Measurements from ENCODE around the gene GPRASP2. TPM values are rescaled to one million over a fixed set of nuclear protein-coding genes. Genes with fewer than 3 reads are reported as not detected.
"Not testable (repeated sequence)": the region's sequence is repeated elsewhere in the genome, so short reads cannot be mapped to it uniquely, and the experiment has no call there.

Gene GPRASP2
- polyA plus RNA-seq, 3 donors = 38.7 to 41.5 (median 40.6) TPM

GRCh38 chrX:102720237-102721168 lies 8.3 kb downstream of the GPRASP2 start, which contains the start of gene GPRASP3:
Gene GPRASP3 (plus strand): TSS chrX:102720743. CDS start chrX:102748996, 28,253 bp downstream.
- peak in 10 of 11 donors; percentile 54 to 74 (median 62) for DNase-seq (ENCODE audit: extremely low read depth in 1 of 11, low read depth in 9 of 11, low spot score in 4 of 11)

- DNase-seq (ENCODE audit: extremely low read depth in 1 of 11, low read depth in 9 of 11, low spot score in 4 of 11) = not testable (repeated sequence)
Observed at GRCh38 chrX:102721169-102721506, 8.9 kb downstream of the GPRASP2 start.

DNA sequence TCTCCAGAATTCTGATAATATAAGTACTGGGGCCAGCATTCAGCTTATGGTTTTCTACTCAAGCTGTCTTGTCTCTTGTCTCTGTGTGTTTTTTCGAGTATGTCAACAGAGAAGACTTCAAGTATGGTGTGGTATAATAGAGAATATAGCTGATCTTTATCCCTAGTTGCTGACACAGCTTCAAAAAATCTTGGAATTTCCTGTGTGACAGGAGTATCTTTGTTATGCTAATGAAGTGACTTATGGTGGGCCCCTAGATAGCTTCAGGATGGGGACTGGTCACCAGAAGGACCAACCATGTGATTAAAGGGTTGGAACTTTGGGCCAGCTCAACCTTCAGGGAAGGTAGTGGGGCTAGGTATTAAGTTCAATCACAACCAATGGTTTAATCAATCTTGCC lies 11.2 kb downstream of the GPRASP2 start:
- DNase-seq (ENCODE audit: extremely low read depth in 1 of 11, low read depth in 9 of 11, low spot score in 4 of 11) = no peak

- DNase-seq (ENCODE audit: extremely low read depth in 1 of 11, low read depth in 9 of 11, low spot score in 4 of 11) = no peak
Observed at GRCh38 chrX:102727761-102728160, 15.5 kb downstream of the GPRASP2 start.

GRCh38 chrX:102728646-102729045 lies 16.4 kb downstream of the GPRASP2 start:
- no peak for DNase-seq (ENCODE audit: extremely low read depth in 1 of 11, low read depth in 9 of 11, low spot score in 4 of 11)

- DNase-seq (ENCODE audit: extremely low read depth in 1 of 11, low read depth in 9 of 11, low spot score in 4 of 11) = no peak
Observed at GRCh38 chrX:102739657-102740056, 27.4 kb downstream of the GPRASP2 start.

DNA sequence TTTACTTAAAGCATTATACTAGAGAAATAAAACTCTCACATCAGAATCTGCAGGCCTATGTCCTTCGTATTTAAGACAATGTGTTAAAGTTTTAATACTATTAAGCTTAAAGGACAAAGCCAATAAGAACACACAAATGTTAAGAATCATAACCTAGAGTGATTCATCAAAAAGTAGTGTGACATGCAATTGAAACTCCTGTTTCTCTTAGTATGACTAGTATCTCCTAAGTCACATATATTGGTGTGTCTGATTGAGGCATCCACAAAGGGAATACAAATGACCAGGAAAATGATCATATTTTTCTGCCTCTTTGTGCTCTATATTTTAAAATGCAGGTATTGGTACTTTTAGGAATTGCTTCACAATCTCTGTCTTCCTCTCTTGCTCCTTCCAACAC lies 32.1 kb downstream of the GPRASP2 start:
- no peak for DNase-seq (ENCODE audit: extremely low read depth in 1 of 11, low read depth in 9 of 11, low spot score in 4 of 11)

- no peak for DNase-seq (ENCODE audit: extremely low read depth in 1 of 11, low read depth in 9 of 11, low spot score in 4 of 11)
Observed at GRCh38 chrX:102745513-102745856, 33.2 kb downstream of the GPRASP2 start.

DNA sequence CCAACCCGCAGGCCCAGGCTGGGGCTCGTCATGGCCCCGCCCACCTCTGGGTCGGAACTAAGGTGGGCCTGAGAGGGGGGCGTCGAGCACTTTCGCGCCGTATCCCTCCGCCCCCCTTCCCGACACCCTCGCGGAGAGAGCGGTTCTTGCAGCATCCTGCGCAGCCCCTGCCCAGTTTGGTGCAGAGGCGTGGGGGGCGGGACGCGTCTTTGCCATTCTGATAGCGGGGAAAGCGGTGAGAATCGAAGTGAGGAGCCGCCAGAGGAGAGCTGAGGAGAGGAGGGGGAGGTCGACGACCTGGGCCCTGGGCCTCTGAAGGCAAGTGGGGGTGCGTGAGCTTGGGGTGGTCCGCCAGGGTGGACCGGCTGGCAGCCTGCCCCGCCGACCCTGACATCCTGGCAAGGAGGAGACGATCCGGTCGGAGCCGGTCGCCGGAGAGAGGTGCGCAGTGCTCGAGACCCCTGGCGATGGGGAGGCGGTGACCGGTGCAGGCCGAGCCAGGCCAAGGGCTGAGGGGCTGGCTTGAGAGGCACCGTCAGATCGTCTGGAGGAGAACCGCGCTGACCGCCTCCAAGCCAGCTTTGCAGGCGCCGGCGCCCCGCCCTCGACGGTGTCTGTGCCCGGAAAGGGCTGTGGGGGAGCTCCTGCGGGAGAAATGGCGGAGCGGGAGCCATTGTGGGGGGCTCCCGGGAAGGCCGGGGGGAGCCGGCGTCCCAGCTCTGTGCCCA lies 33.8 kb downstream of the GPRASP2 start:
- DNase-seq (ENCODE audit: extremely low read depth in 1 of 11, low read depth in 9 of 11, low spot score in 4 of 11) = peak in 7 of 11 donors; percentile 24 to 38 (median 33)

- DNase-seq (ENCODE audit: extremely low read depth in 1 of 11, low read depth in 9 of 11, low spot score in 4 of 11) = no peak
Observed at GRCh38 chrX:102765217-102765616, 53.0 kb downstream of the GPRASP2 start.

DNA sequence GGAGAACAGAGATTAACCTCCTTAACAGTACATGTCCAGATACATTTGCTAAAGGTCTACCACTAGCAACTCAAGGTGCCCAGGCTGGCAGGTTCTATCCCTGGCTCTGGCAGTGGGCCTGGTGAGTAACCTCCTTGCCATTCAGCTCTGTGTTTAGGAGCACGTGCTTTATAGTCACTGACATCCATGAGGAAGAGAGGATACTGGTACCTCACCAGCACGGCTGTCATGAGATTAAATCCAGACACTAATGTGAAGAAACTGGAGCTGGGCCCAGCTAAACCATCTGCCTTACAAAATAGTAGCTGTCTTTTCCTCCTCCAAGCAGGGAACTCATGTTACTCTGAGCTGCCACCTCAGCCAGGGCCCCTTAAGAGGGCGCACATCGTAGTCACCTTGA lies 53.6 kb downstream of the GPRASP2 start:
- no peak for DNase-seq (ENCODE audit: extremely low read depth in 1 of 11, low read depth in 9 of 11, low spot score in 4 of 11)

DNA sequence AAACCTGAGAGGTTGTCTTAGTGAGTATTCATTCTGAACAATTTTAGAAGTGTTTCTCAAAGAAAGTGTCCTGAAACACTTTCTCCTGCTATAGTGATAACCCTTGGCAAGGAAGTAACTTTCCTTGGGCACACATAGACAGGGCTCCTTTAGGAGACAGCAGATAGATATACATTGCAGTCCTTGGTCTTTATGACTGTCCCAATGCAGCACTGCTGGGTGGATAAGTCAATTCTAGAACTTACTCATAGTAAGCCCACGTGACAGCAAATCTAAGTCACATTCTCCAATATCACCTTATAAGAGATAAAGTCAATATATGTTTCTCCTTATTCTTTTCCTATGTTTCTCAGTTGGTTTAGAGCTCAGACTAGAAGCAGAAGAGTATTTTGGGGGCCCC lies 55.0 kb downstream of the GPRASP2 start:
- no peak for DNase-seq (ENCODE audit: extremely low read depth in 1 of 11, low read depth in 9 of 11, low spot score in 4 of 11)

Other genes starting within 250 kb of the GPRASP2 start
- 1 to 10 TPM in 2 of 3 donors, under 1 TPM in 1; 0.87 to 2.2 (median 1.5) TPM for gene TCP11X2, start 240.6 kb upstream of the GPRASP2 start, polyA plus RNA-seq (ENCODE audit: insufficient read length in 3 of 3)
- 10 to 100 TPM; 46.8 to 81.2 (median 78.0) TPM for gene TMSB15A, start 195.7 kb upstream of the GPRASP2 start, polyA plus RNA-seq (ENCODE audit: insufficient read length in 3 of 3)
- gene ARMCX5, start 112.9 kb upstream of the GPRASP2 start, polyA plus RNA-seq (ENCODE audit: insufficient read length in 3 of 3) = 10 to 100 TPM; 13.7 to 17.3 (median 16.5) TPM
- 10 to 100 TPM; 13.1 to 19.0 (median 13.7) TPM for gene GPRASP1, start 61.0 kb upstream of the GPRASP2 start, polyA plus RNA-seq (ENCODE audit: insufficient read length in 3 of 3)
- 10 to 100 TPM; 18.1 to 18.9 (median 18.5) TPM for gene GPRASP3, start 8.3 kb downstream of the GPRASP2 start, polyA plus RNA-seq (ENCODE audit: insufficient read length in 3 of 3)
- gene RAB40AL, start 224.8 kb downstream of the GPRASP2 start, polyA plus RNA-seq (ENCODE audit: insufficient read length in 3 of 3) = under 1 TPM in 1 of 3 donors, not detected in 2; 0.27 TPM

All from renal cortex interstitium (tissue), 11 donors.